Measurements from ENCODE around the gene CHST7. TPM values are rescaled to one million over a fixed set of nuclear protein-coding genes. Genes with fewer than 3 reads are reported as not detected.

The CHST7 gene
- total RNA-seq, 2 donors from 2014 or later, result 33.6 to 50.5 TPM

- Histone ChIP-seq H3K27me3 (no peaks in the 10 kb centered on the region), H3K9me3 (peaks cover 0 to 18% of the 10 kb centered on the region in 2 donors), H3K27ac (no peak overlapping the region), H3K4me3 (no peak overlapping the region), H3K36me3 (no peaks in the 10 kb centered on the region), H3K4me1 (no peaks in the 10 kb centered on the region)
- TF ChIP-seq CTCF (IDR thresholded peaks at IDR 0.05), result no peak
- DNase-seq (ENCODE audit: low spot score), result no peak
These were observed 44.3 kb downstream of the CHST7 start for GRCh38 chrX:46617906-46618305.

- H3K4me3 ChIP-seq, result no peak overlapping the region
- peaks cover 0 to 18% of the 10 kb centered on the region in 2 donors for H3K9me3 ChIP-seq
- TF ChIP-seq CTCF (IDR thresholded peaks at IDR 0.05), result no peak
- H3K27ac ChIP-seq, result no peak overlapping the region
- no peaks in the 10 kb centered on the region for H3K36me3 ChIP-seq
- H3K27me3 ChIP-seq, result no peaks in the 10 kb centered on the region
- no peaks in the 10 kb centered on the region for H3K4me1 ChIP-seq
- DNase-seq (ENCODE audit: low spot score), result no peak
These were observed 45.4 kb downstream of the CHST7 start for GRCh38 chrX:46618947-46619346.

GRCh38 chrX:46620505-46620904, 46.9 kb downstream of the CHST7 start:
- H3K27ac ChIP-seq, result no peak overlapping the region
- H3K36me3 ChIP-seq, result no peaks in the 10 kb centered on the region
- no peak for TF ChIP-seq CTCF (IDR thresholded peaks at IDR 0.05)
- no peak for DNase-seq (ENCODE audit: low spot score)
- no peak overlapping the region for H3K4me3 ChIP-seq
- H3K27me3 ChIP-seq, result no peaks in the 10 kb centered on the region
- H3K4me1 ChIP-seq, result no peaks in the 10 kb centered on the region
- H3K9me3 ChIP-seq, result peaks cover 0 to 18% of the 10 kb centered on the region in 2 donors

GRCh38 chrX:46621572-46621971, 48.0 kb downstream of the CHST7 start:
- H3K4me3 ChIP-seq, result no peak overlapping the region
- H3K9me3 ChIP-seq, result peaks cover 0 to 18% of the 10 kb centered on the region in 2 donors
- TF ChIP-seq CTCF (IDR thresholded peaks at IDR 0.05), result no peak
- no peaks in the 10 kb centered on the region for H3K4me1 ChIP-seq
- H3K36me3 ChIP-seq, result no peaks in the 10 kb centered on the region
- no peak overlapping the region for H3K27ac ChIP-seq
- H3K27me3 ChIP-seq, result no peaks in the 10 kb centered on the region
- DNase-seq (ENCODE audit: low spot score), result no peak

- H3K27me3 ChIP-seq, result no peaks in the 10 kb centered on the region
- no peak overlapping the region for H3K27ac ChIP-seq
- peaks cover 0 to 8% of the 10 kb centered on the region in 2 donors for H3K9me3 ChIP-seq
- H3K4me3 ChIP-seq, result no peak overlapping the region
- H3K36me3 ChIP-seq, result no peaks in the 10 kb centered on the region
- H3K4me1 ChIP-seq, result peaks cover 0 to 10% of the 10 kb centered on the region in 2 donors
- DNase-seq (ENCODE audit: low spot score), result no peak
- TF ChIP-seq CTCF (IDR thresholded peaks at IDR 0.05), result no peak
These were observed 50.7 kb downstream of the CHST7 start for GRCh38 chrX:46624090-46624786.

- Histone ChIP-seq H3K27me3 (no peaks in the 10 kb centered on the region), H3K4me1 (peaks cover 0 to 12% of the 10 kb centered on the region in 2 donors), H3K9me3 (no peaks in the 10 kb centered on the region), H3K36me3 (no peaks in the 10 kb centered on the region), H3K27ac (peak overlapping the region; percentile 46 to 65), H3K4me3 (no peak overlapping the region)
- no peak for DNase-seq (ENCODE audit: low spot score)
- no peak for TF ChIP-seq CTCF (IDR thresholded peaks at IDR 0.05)
These were observed 53.0 kb downstream of the CHST7 start for GRCh38 chrX:46626566-46626965.
